ENCODE data around the gene CNPY3. TPM values are rescaled to one million over a fixed set of nuclear protein-coding genes. Genes with fewer than 3 reads are reported as not detected.

The CNPY3 gene
- total RNA-seq, 1 donor from 2014 or later: 56.5 TPM

DNA sequence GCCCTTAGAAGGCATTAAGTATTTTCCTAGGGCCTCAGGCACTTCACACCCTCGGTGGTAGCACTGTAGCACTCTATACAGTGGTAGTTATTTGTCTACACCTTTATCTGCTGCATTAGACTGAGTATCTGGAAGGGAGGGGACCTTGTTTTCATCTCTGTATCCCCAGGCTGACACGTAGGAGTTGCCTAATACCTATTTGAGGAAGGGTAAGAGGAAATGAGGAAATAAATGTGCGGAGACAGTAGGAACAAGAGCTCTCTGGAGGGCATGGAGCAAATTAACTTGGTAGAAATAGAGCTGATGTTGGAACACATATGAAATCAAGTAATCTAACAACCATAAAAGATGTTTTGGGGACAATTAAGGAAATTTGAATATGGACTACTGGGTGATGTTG lies 3.9 kb downstream of the CNPY3 start:
- TF ChIP-seq, protein P1, sequence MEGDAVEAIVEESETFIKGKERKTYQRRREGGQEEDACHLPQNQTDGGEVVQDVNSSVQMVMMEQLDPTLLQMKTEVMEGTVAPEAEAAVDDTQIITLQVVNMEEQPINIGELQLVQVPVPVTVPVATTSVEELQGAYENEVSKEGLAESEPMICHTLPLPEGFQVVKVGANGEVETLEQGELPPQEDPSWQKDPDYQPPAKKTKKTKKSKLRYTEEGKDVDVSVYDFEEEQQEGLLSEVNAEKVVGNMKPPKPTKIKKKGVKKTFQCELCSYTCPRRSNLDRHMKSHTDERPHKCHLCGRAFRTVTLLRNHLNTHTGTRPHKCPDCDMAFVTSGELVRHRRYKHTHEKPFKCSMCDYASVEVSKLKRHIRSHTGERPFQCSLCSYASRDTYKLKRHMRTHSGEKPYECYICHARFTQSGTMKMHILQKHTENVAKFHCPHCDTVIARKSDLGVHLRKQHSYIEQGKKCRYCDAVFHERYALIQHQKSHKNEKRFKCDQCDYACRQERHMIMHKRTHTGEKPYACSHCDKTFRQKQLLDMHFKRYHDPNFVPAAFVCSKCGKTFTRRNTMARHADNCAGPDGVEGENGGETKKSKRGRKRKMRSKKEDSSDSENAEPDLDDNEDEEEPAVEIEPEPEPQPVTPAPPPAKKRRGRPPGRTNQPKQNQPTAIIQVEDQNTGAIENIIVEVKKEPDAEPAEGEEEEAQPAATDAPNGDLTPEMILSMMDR (IDR thresholded peaks at IDR 0.05; ENCODE audit: insufficient read depth, low read length, poor library complexity, severe bottlenecking): no peak
- Histone ChIP-seq H3K27me3 (ENCODE audit: control insufficient read depth, insufficient read depth, low read length) (no peaks in the 10 kb centered on the region), H3K36me3 (ENCODE audit: control insufficient read depth, insufficient read depth, low read length) (no peaks in the 10 kb centered on the region), H3K4me3 (ENCODE audit: low read depth, low read length) (no peak overlapping the region)
- DNase-seq (ENCODE audit: low read depth): no peak

DNA sequence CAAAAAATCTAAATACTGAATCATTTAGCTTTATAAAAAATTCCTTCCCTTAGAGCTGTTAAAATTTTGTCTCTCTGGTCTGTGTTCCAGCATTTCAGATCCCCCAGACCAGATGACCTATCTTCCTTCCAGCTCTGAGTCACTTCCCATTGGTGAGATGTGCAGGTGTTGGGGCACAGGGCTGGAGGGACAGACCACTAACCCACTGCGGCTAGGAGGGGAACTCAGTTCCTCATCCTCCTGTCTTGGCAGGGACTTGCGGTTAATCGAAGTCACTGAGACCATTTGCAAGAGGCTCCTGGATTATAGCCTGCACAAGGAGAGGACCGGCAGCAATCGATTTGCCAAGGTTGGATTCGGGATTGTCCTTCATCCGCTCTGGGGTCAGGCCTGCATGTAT lies 6.0 kb downstream of the CNPY3 start:
- TF ChIP-seq, protein P1 (IDR thresholded peaks at IDR 0.05; ENCODE audit: insufficient read depth, low read length, poor library complexity, severe bottlenecking): no peak
- H3K36me3 ChIP-seq (ENCODE audit: control insufficient read depth, insufficient read depth, low read length): no peaks in the 10 kb centered on the region

GRCh38 chr6:42936398-42936797 lies 7.1 kb downstream of the CNPY3 start:
- H3K27me3 ChIP-seq (ENCODE audit: control insufficient read depth, insufficient read depth, low read length): no peaks in the 10 kb centered on the region
- no peaks in the 10 kb centered on the region for H3K36me3 ChIP-seq (ENCODE audit: control insufficient read depth, insufficient read depth, low read length)
- DNase-seq (ENCODE audit: low read depth): no peak
- no peak overlapping the region for H3K4me3 ChIP-seq (ENCODE audit: low read depth, low read length)
- TF ChIP-seq, protein P1 (IDR thresholded peaks at IDR 0.05; ENCODE audit: insufficient read depth, low read length, poor library complexity, severe bottlenecking): no peak

More for the DNA sequence above, 6.0 kb downstream of the CNPY3 start:
- no peak overlapping the region for H3K4me3 ChIP-seq (ENCODE audit: low read depth, low read length)
- no peaks in the 10 kb centered on the region for H3K27me3 ChIP-seq (ENCODE audit: control insufficient read depth, insufficient read depth, low read length)
- no peak for DNase-seq (ENCODE audit: low read depth)

- TF ChIP-seq, protein P1 (IDR thresholded peaks at IDR 0.05; ENCODE audit: insufficient read depth, low read length, poor library complexity, severe bottlenecking): no peak
- Histone ChIP-seq H3K4me3 (ENCODE audit: low read depth, low read length) (no peak overlapping the region), H3K27me3 (ENCODE audit: control insufficient read depth, insufficient read depth, low read length) (no peaks in the 10 kb centered on the region), H3K36me3 (ENCODE audit: control insufficient read depth, insufficient read depth, low read length) (no peaks in the 10 kb centered on the region)
- no peak for DNase-seq (ENCODE audit: low read depth)
Observed at GRCh38 chr6:42937548-42938427, 8.5 kb downstream of the CNPY3 start.

DNA sequence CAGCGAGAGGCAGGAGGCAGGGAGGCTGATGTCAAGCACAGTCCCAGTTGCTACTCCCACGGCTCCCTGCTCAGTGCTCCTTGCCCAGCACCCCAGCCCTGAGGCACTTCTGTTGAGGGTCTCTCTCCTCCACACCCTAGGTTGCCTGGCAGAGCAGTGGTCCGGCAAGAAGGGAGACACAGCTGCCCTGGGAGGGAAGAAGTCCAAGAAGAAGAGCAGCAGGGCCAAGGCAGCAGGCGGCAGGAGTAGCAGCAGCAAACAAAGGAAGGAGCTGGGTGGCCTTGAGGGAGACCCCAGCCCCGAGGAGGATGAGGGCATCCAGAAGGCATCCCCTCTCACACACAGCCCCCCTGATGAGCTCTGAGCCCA lies 9.1 kb downstream of the CNPY3 start:
- no peak for DNase-seq (ENCODE audit: low read depth)
- no peak overlapping the region for H3K4me3 ChIP-seq (ENCODE audit: low read depth, low read length)
- H3K27me3 ChIP-seq (ENCODE audit: control insufficient read depth, insufficient read depth, low read length): no peaks in the 10 kb centered on the region
- TF ChIP-seq, protein P1 (IDR thresholded peaks at IDR 0.05; ENCODE audit: insufficient read depth, low read length, poor library complexity, severe bottlenecking): no peak
- H3K36me3 ChIP-seq (ENCODE audit: control insufficient read depth, insufficient read depth, low read length): no peaks in the 10 kb centered on the region

All from kidney epithelial cell (primary cell).